Testis (tissue), 3 donors: Measurements from ENCODE around the gene AGBL4. TPM values are rescaled to one million over a fixed set of nuclear protein-coding genes. Genes with fewer than 3 reads are reported as not detected.

Source experiments
- DNase-seq: peaks from one replicate; pipeline ENCODE4 v3.0.0-alpha.2; 2019
- H3K27ac ChIP-seq, 2 donors: fragments of 200-600 bp; sonication (generic); one replicate each; pipeline ENCODE4 v1.5.1; 2019
- H3K27me3 ChIP-seq: fragments of 200-600 bp; sonication (generic); one replicate; pipeline ENCODE4 v1.5.1; 2019
- H3K36me3 ChIP-seq: fragments of 200-600 bp; sonication (generic); one replicate; pipeline ENCODE4 v1.5.1; 2017; ENCODE audit warnings: low read depth; ENCODE audit errors: missing control alignments
- H3K4me1 ChIP-seq: fragments of 200-600 bp; sonication (generic); one replicate; pipeline ENCODE4 v1.5.1; 2019
- H3K4me3 ChIP-seq, 2 donors: fragments of 200-600 bp; sonication (generic); one replicate each; pipeline ENCODE4 v1.5.1; 2017 to 2019
- H3K9me3 ChIP-seq: fragments of 200-600 bp; sonication (generic); one replicate; pipeline ENCODE4 v1.5.1; 2017
- POLR2A ChIP-seq: fragments of 450-650 bp; IDR thresholded peaks from one replicate; pipeline ENCODE4 v1.6.1; 2017; ENCODE audit warnings: antibody characterized with exemption, mild to moderate bottlenecking, moderate library complexity
- WGBS, 2 donors: methylation state at CpG; one replicate each; pipeline ENCODE4 v1.1.5; 2018; 5-methylcytosine and 5-hydroxymethylcytosine counted together
- intact Hi-C: fragments of 100-400 bp; cut with DNase I; formaldehyde crosslinking; loops from one replicate; pipeline ENCODE4 v1.15.1; 2023; ENCODE audit warnings: low total_unique reads
- polyA plus RNA-seq: library from polyadenylated mRNA; stranded (reverse); fragments of 350-450 nt; fragmentation: Illumina TruSeq; extraction: RNeasy Lipid Tissue Mini Kit (QIAGEN cat#74804); gene quantifications from one replicate; pipeline ENCODE4 v1.2.3, GENCODE V29; 2014; ENCODE audit warnings: low read depth, low replicate concordance; ENCODE audit not compliant: insufficient read depth
- total RNA-seq, 2 donors: library from RNA; depleted of rRNA; stranded (reverse); fragments of >200 nt; gene quantifications; one replicate each; pipeline ENCODE4 v1.2.3, GENCODE V29; 2016
- TF ChIP-seq, protein P1 (sequence below), 3 experiments: fragments of 450-650 bp in 2 of 3; fragments of 200-600 bp in 1 of 3; sonication (generic) in 1 of 3; IDR thresholded peaks; one replicate each; pipeline ENCODE4 v1.5.1; 2016 to 2019; ENCODE audit warnings: antibody characterized with exemption in 3 of 3, mild to moderate bottlenecking in 2 of 3, moderate library complexity in 1 of 3

The AGBL4 gene
- total and polyA plus RNA-seq, 3 donors from 2014 or later = 3.3 to 6.9 (median 5.8) TPM

- peak; percentile 51 for DNase-seq
- Histone ChIP-seq H3K9me3 (no peaks in the 10 kb centered on the region), H3K27me3 (no peaks in the 10 kb centered on the region), H3K4me1 (no peaks in the 10 kb centered on the region), H3K27ac (no peak overlapping the region), H3K36me3 (no peaks in the 10 kb centered on the region), H3K4me3 (peak overlapping the region; percentile 49 to 55)
- TF ChIP-seq, protein P1, sequence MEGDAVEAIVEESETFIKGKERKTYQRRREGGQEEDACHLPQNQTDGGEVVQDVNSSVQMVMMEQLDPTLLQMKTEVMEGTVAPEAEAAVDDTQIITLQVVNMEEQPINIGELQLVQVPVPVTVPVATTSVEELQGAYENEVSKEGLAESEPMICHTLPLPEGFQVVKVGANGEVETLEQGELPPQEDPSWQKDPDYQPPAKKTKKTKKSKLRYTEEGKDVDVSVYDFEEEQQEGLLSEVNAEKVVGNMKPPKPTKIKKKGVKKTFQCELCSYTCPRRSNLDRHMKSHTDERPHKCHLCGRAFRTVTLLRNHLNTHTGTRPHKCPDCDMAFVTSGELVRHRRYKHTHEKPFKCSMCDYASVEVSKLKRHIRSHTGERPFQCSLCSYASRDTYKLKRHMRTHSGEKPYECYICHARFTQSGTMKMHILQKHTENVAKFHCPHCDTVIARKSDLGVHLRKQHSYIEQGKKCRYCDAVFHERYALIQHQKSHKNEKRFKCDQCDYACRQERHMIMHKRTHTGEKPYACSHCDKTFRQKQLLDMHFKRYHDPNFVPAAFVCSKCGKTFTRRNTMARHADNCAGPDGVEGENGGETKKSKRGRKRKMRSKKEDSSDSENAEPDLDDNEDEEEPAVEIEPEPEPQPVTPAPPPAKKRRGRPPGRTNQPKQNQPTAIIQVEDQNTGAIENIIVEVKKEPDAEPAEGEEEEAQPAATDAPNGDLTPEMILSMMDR (IDR thresholded peaks at IDR 0.05) = peak in 1 of 3 experiments; percentile 39
- no peak for TF ChIP-seq POLR2A
- WGBS, 2 donors = 2 to 4% methylated on average over 12 to 61 of the region's 72 CpGs
- intact Hi-C loops = no loop called here
These were observed 24.4 kb upstream of the AGBL4 start for GRCh38 chr1:50047916-50048694.

- Histone ChIP-seq H3K27ac (no peak overlapping the region), H3K36me3 (no peaks in the 10 kb centered on the region), H3K9me3 (no peaks in the 10 kb centered on the region), H3K27me3 (no peaks in the 10 kb centered on the region), H3K4me1 (no peaks in the 10 kb centered on the region), H3K4me3 (no peak overlapping the region)
- TF ChIP-seq, protein P1 (IDR thresholded peaks at IDR 0.05) = no peak
- no peak for TF ChIP-seq POLR2A
- DNase-seq = no peak
- WGBS, 2 donors = 45 to 71% methylated on average over 5 of the region's 5 CpGs
- intact Hi-C loops = no loop called here
These were observed 14.6 kb upstream of the AGBL4 start for GRCh38 chr1:50038237-50038809.

DNA sequence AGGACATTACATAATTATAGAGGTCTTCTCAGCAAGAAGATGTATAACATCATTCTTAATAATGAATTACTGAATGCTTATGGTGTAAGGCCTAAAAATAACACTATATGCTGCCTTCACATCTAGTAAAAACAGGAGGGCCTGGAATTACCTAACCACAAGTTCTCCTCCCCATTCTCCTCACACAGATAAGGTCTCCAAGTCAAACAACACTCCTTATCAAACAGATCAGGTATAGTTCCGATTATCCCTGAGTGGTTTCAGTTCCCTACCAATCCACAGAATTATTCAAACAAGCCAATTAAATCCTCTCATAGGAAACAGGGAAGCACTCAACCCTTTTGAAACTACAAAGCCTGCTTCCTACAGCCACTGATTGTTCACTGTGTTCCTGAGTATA is 4.0 kb upstream of the AGBL4 start:
- no peaks in the 10 kb centered on the region for H3K27me3 ChIP-seq
- DNase-seq = no peak
- TF ChIP-seq, protein P1 (IDR thresholded peaks at IDR 0.05) = no peak
- TF ChIP-seq POLR2A = no peak
- intact Hi-C loops = no loop called here
- H3K9me3 ChIP-seq = no peaks in the 10 kb centered on the region
- no peak overlapping the region for H3K4me3 ChIP-seq
- no peak overlapping the region for H3K27ac ChIP-seq
- WGBS, 2 donors = 46 to 65% methylated on average over 1 of the region's 1 CpG
- H3K4me1 ChIP-seq = no peaks in the 10 kb centered on the region
- H3K36me3 ChIP-seq = no peaks in the 10 kb centered on the region

GRCh38 chr1:49995734-49996133 is 28.0 kb downstream of the AGBL4 start:
- intact Hi-C loops = no loop called here
- H3K27me3 ChIP-seq = no peaks in the 10 kb centered on the region

More at GRCh38 chr1:49995734-49996133, 28.0 kb downstream of the AGBL4 start:
- WGBS, 2 donors = 13 to 60% methylated on average over 1 of the region's 1 CpG
- Histone ChIP-seq H3K4me1 (no peaks in the 10 kb centered on the region), H3K36me3 (no peaks in the 10 kb centered on the region), H3K27ac (no peak overlapping the region), H3K9me3 (no peaks in the 10 kb centered on the region), H3K4me3 (no peak overlapping the region)
- DNase-seq = no peak
- TF ChIP-seq POLR2A = no peak
- TF ChIP-seq, protein P1 (IDR thresholded peaks at IDR 0.05) = no peak
